Endodermal cell (in vitro differentiated cells): Measurements from ENCODE around the gene PASK. TPM values are rescaled to one million over a fixed set of nuclear protein-coding genes. Genes with fewer than 3 reads are reported as not detected.
"Not testable (repeated sequence)": the region's sequence is repeated elsewhere in the genome, so short reads cannot be mapped to it uniquely, and the experiment has no call there.

ENCODE experiments used
- DNase-seq: peaks from one replicate; pipeline ENCODE4 v3.0.0-alpha.2; 2017
- H3K27ac ChIP-seq: 2 replicates; pipeline ENCODE4 v1.5.1; 2013; ENCODE audit warnings: mild to moderate bottlenecking, low read depth, low read length, moderate library complexity
- H3K27me3 ChIP-seq: 2 replicates; pipeline ENCODE4 v1.6.1; 2013; ENCODE audit warnings: mild to moderate bottlenecking, low read length, moderate library complexity; ENCODE audit not compliant: insufficient read depth, control insufficient read depth, poor library complexity, severe bottlenecking
- H3K36me3 ChIP-seq: 2 replicates; pipeline ENCODE4 v1.7.0; 2013; ENCODE audit warnings: mild to moderate bottlenecking, low read length, moderate library complexity; ENCODE audit not compliant: control insufficient read depth, insufficient read depth
- H3K4me1 ChIP-seq: one replicate; pipeline ENCODE4 v1.7.0; 2013; ENCODE audit warnings: low read length; ENCODE audit not compliant: control insufficient read depth, insufficient read depth
- H3K4me3 ChIP-seq: 2 replicates; pipeline ENCODE4 v1.5.1; 2013; ENCODE audit warnings: mild to moderate bottlenecking, low read length, moderate library complexity
- H3K9ac ChIP-seq: 2 replicates; pipeline ENCODE4 v1.6.1; 2013; ENCODE audit warnings: mild to moderate bottlenecking, low read length, moderate library complexity; ENCODE audit not compliant: poor library complexity, severe bottlenecking; ENCODE audit errors: extremely low read depth
- H3K9me3 ChIP-seq: 2 replicates; pipeline ENCODE4 v1.6.1; 2013; ENCODE audit warnings: mild to moderate bottlenecking, low read length, moderate library complexity; ENCODE audit not compliant: control insufficient read depth
- H3K27ac Mint-ChIP-seq: 2 replicates; pipeline ENCODE4 v1.8.0; 2020; ENCODE audit warnings: mixed read lengths
- H3K27me3 Mint-ChIP-seq: 2 replicates; pipeline ENCODE4 v1.8.0; 2021; ENCODE audit warnings: mild to moderate bottlenecking, mixed read lengths; ENCODE audit not compliant: insufficient read depth
- H3K36me3 Mint-ChIP-seq: 2 replicates; pipeline ENCODE4 v1.8.0; 2020; ENCODE audit warnings: low read depth, mixed read lengths
- H3K4me1 Mint-ChIP-seq: 2 replicates; pipeline ENCODE4 v1.8.0; 2020; ENCODE audit warnings: mixed read lengths
- H3K4me3 Mint-ChIP-seq: 2 replicates; pipeline ENCODE4 v1.8.0; 2020; ENCODE audit warnings: mild to moderate bottlenecking, moderate library complexity, mixed read lengths
- H3K9me3 Mint-ChIP-seq: 2 replicates; pipeline ENCODE4 v1.8.0; 2020; ENCODE audit warnings: mild to moderate bottlenecking, mixed read lengths
- WGBS, 2 experiments: methylation state at CpG; one replicate each; pipeline versions ENCODE4 v1.1.5 to v1.1.7; 2013; ENCODE audit warnings: missing lambda C conversion rate in 2 of 2, mixed read lengths in 1 of 2; ENCODE audit not compliant: insufficient coverage in 1 of 2, insufficient read length in 1 of 2; 5-methylcytosine and 5-hydroxymethylcytosine counted together
- total RNA-seq, 2 donors: library from RNA; stranded (reverse); fragmentation: NEBNext Ultra II Directional in 1 of 2; extraction: Animal tissue kit (Norgen Biotek cat#: 25700) in 1 of 2; gene quantifications; 2 replicates in 1 of 2; 3 replicates in 1 of 2; pipeline ENCODE4 v1.2.1, GENCODE V29; 2021
- TF ChIP-seq, protein P1 (sequence below): fragments of 200-600 bp; sonication (generic); conservative IDR thresholded peaks from 2 replicates; pipeline ENCODE4 v1.5.0; 2021; ENCODE audit warnings: antibody characterized with exemption, mild to moderate bottlenecking

PASK gene
- total RNA-seq, 2 donors from 2014 or later = 76.5 to 94.5 TPM

- TF ChIP-seq, protein P1, sequence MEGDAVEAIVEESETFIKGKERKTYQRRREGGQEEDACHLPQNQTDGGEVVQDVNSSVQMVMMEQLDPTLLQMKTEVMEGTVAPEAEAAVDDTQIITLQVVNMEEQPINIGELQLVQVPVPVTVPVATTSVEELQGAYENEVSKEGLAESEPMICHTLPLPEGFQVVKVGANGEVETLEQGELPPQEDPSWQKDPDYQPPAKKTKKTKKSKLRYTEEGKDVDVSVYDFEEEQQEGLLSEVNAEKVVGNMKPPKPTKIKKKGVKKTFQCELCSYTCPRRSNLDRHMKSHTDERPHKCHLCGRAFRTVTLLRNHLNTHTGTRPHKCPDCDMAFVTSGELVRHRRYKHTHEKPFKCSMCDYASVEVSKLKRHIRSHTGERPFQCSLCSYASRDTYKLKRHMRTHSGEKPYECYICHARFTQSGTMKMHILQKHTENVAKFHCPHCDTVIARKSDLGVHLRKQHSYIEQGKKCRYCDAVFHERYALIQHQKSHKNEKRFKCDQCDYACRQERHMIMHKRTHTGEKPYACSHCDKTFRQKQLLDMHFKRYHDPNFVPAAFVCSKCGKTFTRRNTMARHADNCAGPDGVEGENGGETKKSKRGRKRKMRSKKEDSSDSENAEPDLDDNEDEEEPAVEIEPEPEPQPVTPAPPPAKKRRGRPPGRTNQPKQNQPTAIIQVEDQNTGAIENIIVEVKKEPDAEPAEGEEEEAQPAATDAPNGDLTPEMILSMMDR = no peak
- H3K27me3 Mint-ChIP-seq = no peaks in the 10 kb centered on the region
- peak; percentile 10 for DNase-seq
- Histone ChIP-seq H3K4me1 (no peaks in the 10 kb centered on the region), H3K36me3 (peaks cover 7% of the 10 kb centered on the region), H3K9ac (no peak overlapping the region), H3K4me3 (no peak overlapping the region), H3K27ac (no peak overlapping the region), H3K27me3 (no peaks in the 10 kb centered on the region), H3K9me3 (no peaks in the 10 kb centered on the region)
- H3K36me3 Mint-ChIP-seq = peaks cover 24% of the 10 kb centered on the region
- H3K4me1 Mint-ChIP-seq = no peaks in the 10 kb centered on the region
- H3K27ac Mint-ChIP-seq = no peak overlapping the region
- no peaks in the 10 kb centered on the region for H3K9me3 Mint-ChIP-seq
- 91 to 93% methylated on average over 23 to 34 of the region's 35 CpGs for WGBS, 2 experiments
- H3K4me3 Mint-ChIP-seq = no peak overlapping the region
Measured at GRCh38 chr2:241108271-241109209, 40.7 kb downstream of the PASK start.

DNA sequence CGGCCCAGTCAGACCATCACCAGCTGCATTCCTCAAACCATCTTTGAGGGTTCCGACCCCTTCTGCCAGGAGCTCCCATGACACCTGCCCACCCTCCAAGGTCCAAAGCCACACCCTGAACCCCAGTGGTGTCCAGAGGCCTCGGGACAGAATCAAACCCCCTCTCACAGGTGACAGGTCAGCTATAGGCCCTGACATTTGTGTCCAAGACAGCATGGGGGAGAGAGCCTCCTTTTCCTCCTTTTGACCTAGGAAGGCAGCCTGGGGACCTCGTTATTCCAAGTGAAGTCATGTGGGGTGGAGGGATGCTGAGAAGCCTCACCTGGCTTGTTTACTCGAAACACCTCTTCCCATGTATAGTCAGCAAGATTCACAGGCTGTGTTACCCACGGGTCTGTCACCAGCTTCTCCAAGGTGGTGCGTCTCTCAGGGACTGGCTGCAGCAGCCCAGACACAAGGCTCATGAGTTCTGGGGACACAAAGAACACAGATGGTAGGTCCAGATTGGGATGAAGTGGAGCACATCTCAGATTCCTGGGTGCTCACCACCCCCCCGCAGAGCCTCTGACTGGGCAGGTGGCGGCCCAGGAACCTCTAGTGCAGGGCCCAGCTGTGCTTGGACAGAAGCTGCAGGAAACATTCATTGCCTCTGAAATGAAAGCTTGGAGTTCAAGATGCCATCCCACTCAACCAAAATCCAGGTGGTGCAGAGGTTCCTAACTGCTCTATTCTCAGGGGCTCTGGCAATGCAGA is 42.1 kb downstream of the PASK start:
- Histone ChIP-seq H3K4me1 (no peaks in the 10 kb centered on the region), H3K4me3 (no peak overlapping the region), H3K36me3 (peaks cover 3% of the 10 kb centered on the region), H3K27me3 (no peaks in the 10 kb centered on the region), H3K27ac (no peak overlapping the region), H3K9me3 (no peaks in the 10 kb centered on the region), H3K9ac (no peak overlapping the region)
- H3K4me1 Mint-ChIP-seq = no peaks in the 10 kb centered on the region
- H3K36me3 Mint-ChIP-seq = peaks cover 20% of the 10 kb centered on the region
- DNase-seq = peak; percentile 25
- H3K27me3 Mint-ChIP-seq = no peaks in the 10 kb centered on the region
- TF ChIP-seq, protein P1 = no peak
- WGBS, 2 experiments = 92 to 93% methylated on average over 4 to 9 of the region's 9 CpGs
- H3K9me3 Mint-ChIP-seq = no peaks in the 10 kb centered on the region
- no peak overlapping the region for H3K27ac Mint-ChIP-seq
- H3K4me3 Mint-ChIP-seq = no peak overlapping the region

GRCh38 chr2:241105641-241106040 is 43.6 kb downstream of the PASK start:
- H3K4me3 ChIP-seq = no peak overlapping the region
- H3K27me3 Mint-ChIP-seq = no peaks in the 10 kb centered on the region
- H3K27ac ChIP-seq = no peak overlapping the region
- no peak overlapping the region for H3K27ac Mint-ChIP-seq
- H3K36me3 Mint-ChIP-seq = peaks cover 10% of the 10 kb centered on the region
- H3K4me1 ChIP-seq = no peaks in the 10 kb centered on the region
- no peaks in the 10 kb centered on the region for H3K9me3 ChIP-seq
- DNase-seq = peak; percentile 20
- H3K9me3 Mint-ChIP-seq = no peaks in the 10 kb centered on the region
- TF ChIP-seq, protein P1 = no peak
- H3K36me3 ChIP-seq = peaks cover 2% of the 10 kb centered on the region
- 83% methylated on average over 1 to 3 of the region's 3 CpGs for WGBS, 2 experiments
- no peaks in the 10 kb centered on the region for H3K27me3 ChIP-seq
- no peak overlapping the region for H3K9ac ChIP-seq
- no peak overlapping the region for H3K4me3 Mint-ChIP-seq
- peaks cover 4% of the 10 kb centered on the region for H3K4me1 Mint-ChIP-seq

- H3K27me3 ChIP-seq, H3K4me3 Mint-ChIP-seq: not testable (repeated sequence)
- 87 to 94% methylated on average over 6 to 10 of the region's 10 CpGs for WGBS, 2 experiments
Measured at GRCh38 chr2:241104611-241105010, 44.7 kb downstream of the PASK start.

More at GRCh38 chr2:241104611-241105010, 44.7 kb downstream of the PASK start:
- H3K27me3 Mint-ChIP-seq, H3K27ac ChIP-seq, H3K4me1 Mint-ChIP-seq, H3K27ac Mint-ChIP-seq, H3K9ac ChIP-seq, H3K9me3 Mint-ChIP-seq, H3K4me3 ChIP-seq, H3K4me1 ChIP-seq, H3K9me3 ChIP-seq: not testable (repeated sequence)
- peaks cover 16% of the 10 kb centered on the region for H3K36me3 Mint-ChIP-seq
- H3K36me3 ChIP-seq = peaks cover 12% of the 10 kb centered on the region
- peak; percentile 4 for DNase-seq
